GM21737 (cell line): ENCODE data around the gene ARSA.

ENCODE experiments used
- ATAC-seq: cut with Tn5 transposase; IDR thresholded peaks from one replicate; pipeline ENCODE4 v1.9.1; 2021; ENCODE audit warnings: mild to moderate bottlenecking, moderate library complexity; ENCODE audit not compliant: unreplicated experiment

ARSA gene

DNA sequence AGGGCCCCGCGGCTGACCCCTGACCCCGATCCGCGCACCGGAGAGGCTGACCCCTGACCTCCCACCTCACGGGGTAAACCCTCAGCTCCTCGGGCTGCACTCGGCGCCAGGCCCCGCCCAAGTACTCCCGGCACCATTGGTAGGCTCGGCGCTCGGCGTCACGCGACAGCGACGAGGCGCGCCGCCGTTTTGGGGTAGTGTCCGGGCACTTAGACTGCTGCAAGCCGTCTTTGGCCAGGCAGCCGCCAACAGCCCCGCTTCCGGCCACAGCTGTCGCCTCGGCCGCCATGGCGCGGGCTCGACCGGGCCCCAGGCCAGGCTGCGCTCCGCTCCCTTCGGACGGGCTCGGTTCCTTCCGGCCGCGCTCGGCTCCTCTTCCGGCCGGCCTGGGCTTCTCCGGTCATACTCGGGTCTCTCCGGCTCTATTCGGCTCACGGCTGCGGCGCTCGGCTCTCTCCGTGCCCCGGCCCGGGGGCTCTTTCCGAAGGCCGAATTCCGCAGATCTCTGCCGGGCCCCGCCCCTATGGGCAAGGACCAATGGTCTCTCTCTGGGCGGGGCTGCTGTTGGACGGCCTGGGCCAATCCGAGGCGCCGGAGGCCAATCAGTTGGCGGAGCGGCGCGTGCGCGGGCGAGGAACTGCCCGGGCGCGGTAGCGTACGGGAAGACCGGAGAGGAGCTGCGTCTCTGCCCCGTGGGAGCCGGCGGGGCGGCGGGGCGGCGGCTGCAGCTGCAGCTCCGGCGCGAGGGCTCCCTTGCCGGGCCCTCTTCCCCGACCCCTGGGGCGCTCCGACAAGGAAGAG, 45.3 kb downstream of the ARSA start, which contains the start of gene CHKB:
Gene CHKB (minus strand): TSS at position 357 of the 801 bp plus-strand sequence. CDS start 68 bp downstream, at position 289.
- peak; percentile 87 for ATAC-seq

DNA sequence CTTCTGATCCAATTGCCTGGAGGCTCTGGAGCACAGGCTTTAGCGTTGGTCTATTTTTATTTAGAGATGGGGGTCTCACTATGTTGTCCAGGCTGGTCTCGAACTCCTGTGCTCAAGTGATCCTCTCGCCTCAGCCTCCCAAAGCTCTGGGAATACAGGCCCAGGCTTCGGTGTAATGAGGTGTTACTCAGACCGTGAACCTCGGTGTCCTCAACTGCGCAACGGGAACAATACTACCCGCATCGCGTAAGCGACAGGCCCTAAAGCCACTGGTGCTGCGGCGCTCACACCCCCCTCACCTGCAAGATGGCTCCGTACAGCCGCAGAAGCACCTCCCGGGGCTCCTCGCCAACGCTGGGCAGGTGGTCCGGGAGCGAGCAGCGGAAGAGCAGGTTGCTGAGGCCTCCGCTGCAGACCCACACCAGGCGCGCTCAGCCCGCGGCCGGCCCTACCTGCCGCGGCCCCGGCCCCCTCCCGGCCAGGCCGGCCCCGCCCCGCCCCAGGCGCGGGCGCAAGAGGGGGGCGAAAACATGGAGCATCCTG, 45.9 kb downstream of the ARSA start:
- no peak for ATAC-seq

DNA sequence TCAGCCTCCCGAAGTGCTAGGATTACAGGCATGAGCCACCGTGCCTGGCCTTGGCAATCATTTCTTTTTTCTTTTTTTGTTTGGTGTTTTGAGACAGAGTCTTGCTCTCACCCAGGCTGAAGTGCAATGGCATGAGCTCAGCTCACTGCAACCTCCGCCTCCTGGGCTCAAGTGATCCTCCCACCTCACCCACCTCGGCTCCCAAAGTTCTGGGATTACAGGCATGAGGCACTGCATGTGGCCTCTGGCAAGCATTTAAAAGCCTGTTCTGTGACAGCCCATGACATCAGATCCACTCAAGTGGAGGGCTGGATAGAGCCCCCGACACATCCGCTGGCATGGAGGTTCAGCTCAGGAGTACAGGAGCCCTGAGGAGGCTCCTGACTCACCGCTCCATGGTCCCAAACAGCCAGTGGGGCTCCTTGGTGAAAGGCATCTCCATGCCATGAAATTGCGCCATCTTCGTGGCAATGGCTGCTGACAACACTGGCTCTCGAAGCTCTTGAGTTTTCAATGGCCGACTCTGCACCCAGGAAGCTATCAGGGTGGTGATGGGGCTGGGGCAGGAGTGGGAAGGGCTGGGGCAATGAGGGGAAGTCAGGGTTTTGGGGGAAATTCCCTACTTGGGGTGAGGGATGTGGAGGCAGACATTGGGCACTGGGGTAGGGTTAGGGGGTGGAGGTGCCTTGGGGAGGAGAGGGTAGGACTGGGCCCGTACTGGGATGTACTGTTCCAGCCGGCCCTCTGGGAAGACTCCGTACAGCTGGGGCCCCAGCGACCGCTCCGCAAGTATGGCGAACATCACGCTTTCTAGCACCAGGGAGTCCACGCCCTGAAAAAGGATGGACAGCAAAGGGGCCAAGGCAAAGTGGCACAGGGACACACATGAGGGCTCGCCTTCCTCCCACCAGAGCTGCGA, 46.7 kb downstream of the ARSA start:
- no peak for ATAC-seq

DNA sequence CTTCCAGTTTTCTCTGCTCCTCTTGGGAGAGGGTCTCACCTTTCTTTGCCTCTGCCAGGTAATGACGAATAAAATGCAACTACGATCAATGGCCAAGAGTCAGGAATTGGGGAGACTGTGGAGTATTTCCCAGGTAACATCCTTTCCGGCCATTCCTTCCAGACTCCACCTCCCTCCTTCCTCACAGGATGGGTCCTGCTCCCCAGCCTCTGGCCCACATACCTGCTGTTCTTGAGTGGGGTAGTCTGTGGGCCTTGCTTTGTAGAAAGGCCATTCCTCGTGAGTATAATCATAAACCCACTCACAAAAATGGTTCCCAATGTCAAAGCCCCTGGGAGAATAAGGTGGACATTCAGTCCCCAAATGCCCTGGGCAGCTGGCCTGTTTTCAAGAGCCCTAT, 48.2 kb downstream of the ARSA start:
- ATAC-seq: no peak

DNA sequence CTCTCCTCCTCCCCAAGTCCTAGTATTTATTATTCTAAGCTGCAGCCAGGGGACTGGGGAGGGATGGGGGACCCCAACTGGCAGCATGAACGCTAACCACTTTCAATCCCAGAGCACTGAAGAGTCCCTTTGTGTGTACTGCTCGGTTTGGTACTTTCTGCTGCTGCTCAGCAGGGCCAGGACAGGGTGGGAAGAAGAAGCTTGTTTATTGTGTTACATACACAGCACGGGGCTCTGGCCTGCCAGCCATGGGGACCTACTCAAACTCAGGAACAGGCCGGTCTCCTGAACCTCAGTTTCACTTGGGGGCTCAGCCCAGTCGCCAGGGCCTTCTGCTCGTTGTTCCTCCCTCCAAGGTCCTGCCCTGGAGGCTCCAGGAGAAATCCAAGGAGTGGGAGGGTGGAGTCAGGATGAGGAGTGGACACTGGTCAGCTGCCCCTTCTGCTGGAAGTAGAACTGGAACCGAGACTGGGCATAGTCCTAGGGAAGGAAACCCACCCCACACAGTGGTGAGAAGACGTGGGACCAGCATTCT, 49.1 kb downstream of the ARSA start:
- no peak for ATAC-seq

DNA sequence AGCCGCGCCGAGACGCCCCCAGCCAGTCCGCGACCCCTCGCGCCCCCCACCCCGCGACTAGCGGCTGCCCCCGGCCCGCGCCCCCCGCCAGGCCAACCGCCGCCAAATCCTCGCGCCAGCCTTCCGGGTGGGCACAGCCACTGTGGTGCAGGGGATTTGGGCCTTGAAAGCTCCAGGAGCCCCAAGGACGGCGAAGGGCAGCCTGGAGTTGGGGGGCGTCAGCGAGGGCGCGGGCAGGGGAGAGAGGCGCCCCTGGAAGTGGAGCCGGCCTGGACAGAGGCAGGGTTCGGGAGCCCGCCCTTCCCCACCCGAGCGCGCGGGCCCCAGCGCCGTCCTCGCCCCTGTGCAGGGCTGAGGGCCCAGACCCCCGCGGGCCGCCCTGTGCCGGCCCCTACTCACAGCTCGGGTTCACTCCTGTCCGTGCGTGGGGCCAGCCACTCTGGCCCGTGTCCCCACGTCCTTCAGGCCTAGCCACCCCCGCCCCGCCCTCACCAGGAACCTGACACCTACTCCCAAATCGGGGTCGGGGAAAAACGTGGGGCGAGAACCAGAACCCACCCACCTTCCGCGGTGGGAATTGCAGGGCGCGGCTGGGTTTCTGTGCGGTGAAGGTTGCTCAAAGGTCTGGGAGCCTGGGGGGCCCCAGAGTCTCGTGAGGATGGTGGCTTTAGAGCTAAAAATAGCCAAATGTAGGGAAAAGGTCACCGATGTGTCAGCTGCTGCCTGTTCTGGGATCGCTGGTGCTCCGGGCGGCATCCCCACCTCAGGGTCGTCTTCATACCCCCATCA, 49.8 kb downstream of the ARSA start, which contains the start of gene CPT1B:
Gene CPT1B (minus strand): TSS at position 441 of the 789 bp plus-strand sequence. CDS start 512 bp downstream, outside the sequence.
- ATAC-seq: no peak

DNA sequence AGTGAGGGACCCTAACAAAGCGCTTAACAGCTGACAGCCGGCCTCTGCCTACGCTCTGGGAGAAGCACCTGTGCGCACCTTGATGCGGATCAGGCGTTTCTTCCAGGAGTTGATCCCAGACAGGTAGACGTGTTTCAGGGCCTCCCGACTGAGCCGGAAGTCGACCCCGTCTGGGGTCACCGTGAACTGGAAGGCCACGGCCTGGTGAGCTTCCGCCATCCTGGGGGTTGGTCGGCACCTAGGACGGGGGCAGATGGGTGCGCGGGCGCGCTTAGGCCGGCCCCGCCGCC, 50.3 kb downstream of the ARSA start:
- ATAC-seq: no peak

DNA sequence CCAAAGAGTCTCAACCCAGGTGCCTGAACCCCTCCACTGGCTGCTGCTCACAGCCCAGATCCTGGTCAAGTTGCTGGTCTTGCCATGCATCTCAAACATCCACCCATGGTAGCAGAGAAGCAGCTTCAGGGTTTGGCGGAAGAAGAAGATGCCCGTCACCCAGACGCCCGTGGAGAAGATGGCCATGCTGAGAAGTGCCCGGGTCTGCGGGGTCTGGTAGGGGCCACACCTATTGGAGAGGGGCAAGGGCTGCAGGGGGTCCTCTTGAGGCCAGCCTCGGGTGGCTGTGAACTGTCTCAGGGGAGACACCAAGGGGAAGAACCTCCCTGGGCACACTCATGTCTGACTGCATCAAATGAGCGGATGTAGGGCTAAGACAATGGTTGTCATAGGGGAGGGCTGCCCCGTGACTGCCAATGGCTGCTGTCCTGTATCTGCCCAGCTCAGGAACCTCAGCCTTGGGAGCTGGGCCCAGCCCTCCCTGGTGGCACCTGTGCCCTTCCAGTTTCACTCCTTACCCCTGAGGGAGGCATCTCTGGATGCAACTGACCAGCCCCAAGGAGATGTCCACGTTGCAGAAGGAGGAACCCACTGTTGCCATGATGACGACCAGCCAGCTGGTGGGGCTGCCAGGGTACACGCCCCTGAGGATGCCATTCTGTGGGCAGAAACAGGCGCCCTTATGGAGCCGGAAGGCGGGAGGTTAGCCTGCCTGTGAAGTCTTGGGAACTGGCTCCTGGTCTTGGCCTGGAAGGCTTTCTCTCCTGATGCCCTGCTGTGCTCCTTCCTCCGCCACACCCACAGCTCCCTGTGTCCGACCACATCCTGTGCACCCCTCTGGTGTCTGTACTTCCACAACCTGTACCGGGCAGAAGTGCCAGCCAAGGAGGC, 50.9 kb downstream of the ARSA start:
- ATAC-seq: no peak

DNA sequence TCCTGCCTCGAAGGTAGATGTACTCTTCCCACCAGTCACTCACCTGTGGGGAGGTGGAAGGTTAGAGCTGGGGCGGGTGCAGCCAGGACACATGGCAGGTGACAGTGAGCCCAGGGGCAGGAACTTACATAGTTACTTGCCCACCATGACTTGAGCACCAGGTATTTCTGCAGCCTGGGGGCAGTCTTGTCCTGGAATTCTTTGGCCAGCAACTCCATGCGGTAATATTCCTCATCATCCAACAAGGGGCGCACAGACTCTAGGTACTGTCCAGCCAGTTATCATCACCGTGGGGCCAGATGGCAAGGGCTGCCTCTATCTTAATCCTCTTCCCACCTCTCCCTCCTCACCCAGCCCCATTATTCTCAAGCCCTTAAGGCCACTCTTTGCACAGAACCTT, 51.9 kb downstream of the ARSA start:
- ATAC-seq: no peak

DNA sequence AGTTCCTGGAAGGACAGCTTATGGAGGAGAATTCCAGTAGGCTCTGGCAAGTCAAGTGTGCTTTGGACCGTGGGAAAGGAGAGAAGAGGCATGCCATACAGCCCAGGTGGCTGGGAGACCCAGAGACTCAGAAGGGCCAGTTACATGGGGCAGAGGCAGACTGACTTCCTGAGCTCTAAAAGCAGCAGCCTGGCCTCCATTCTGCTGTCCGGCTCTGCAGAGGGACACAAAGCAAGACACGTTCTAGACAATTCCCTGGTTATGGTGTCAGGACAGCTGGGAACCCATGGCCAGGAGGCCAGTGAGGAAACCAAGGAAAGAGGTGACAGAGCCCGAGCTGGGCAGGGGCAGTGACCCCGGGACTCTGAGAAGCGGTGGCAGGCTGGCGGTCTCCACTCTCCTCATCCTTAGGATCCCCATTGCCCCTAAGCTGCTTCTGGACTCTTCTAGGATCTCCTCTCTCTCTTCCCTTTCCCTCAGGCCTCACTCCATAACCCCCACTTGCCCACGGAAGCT, 52.5 kb downstream of the ARSA start:
- ATAC-seq: no peak
